Loucy (cell line): ENCODE measurements around the gene F12.
A peak's percentile ranks its signal among the peaks of the same experiment; 100 is the strongest.

Experiments used
- CTCF ChIP-seq: fragments of 200-600 bp; sonication (generic); conservative IDR thresholded peaks from 2 replicates; pipeline ENCODE4 v1.5.1; 2014; ENCODE audit warnings: mild to moderate bottlenecking, antibody characterized with exemption, low read length
- EZH2phosphoT487 ChIP-seq: fragments of 200-600 bp; IDR thresholded peaks from 2 replicates; pipeline ENCODE4 v1.6.1; 2018; ENCODE audit warnings: antibody characterized with exemption, mild to moderate bottlenecking, moderate library complexity, borderline replicate concordance

- TF ChIP-seq EZH2phosphoT487: no peak
- TF ChIP-seq CTCF: peak; percentile 65
Measured at GRCh38 chr5:177390363-177391300, 18.7 kb downstream of the F12 start.
